ENCODE results near the gene MYO18B.

The MYO18B gene

DNA sequence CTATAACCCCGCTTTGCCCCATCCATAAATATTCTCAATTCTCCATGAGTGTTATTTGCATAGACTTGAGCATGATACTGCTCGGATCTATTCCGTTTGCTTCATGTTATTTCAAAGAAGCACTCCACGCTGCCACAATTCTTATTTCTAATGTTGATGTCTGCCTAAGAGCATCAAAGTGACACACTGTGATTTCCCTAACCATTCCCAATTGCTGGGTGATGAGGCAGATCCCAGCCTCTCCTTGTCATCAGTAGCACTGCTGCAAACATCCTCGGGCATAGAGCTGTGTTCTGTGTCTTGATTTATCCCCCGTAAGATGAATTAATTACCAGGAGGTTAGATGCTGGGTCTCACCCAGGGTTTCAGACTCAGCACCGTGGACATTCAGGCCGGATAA, 249.0 kb downstream of the MYO18B start:
- H3K9me3 ChIP-seq, result no peaks in the 10 kb centered on the region
- H3K27me3 ChIP-seq, result no peaks in the 10 kb centered on the region
- no peak overlapping the region for H3K27ac ChIP-seq
- no peak overlapping the region for H3K4me3 ChIP-seq (ENCODE audit: low read depth in 1 of 2, low read length in 1 of 2)
- H3K4me1 ChIP-seq (ENCODE audit: control insufficient read depth in 1 of 2, insufficient read depth in 1 of 2, low read depth in 1 of 2, low read length in 1 of 2), result no peaks in the 10 kb centered on the region
- TF ChIP-seq, protein P1, sequence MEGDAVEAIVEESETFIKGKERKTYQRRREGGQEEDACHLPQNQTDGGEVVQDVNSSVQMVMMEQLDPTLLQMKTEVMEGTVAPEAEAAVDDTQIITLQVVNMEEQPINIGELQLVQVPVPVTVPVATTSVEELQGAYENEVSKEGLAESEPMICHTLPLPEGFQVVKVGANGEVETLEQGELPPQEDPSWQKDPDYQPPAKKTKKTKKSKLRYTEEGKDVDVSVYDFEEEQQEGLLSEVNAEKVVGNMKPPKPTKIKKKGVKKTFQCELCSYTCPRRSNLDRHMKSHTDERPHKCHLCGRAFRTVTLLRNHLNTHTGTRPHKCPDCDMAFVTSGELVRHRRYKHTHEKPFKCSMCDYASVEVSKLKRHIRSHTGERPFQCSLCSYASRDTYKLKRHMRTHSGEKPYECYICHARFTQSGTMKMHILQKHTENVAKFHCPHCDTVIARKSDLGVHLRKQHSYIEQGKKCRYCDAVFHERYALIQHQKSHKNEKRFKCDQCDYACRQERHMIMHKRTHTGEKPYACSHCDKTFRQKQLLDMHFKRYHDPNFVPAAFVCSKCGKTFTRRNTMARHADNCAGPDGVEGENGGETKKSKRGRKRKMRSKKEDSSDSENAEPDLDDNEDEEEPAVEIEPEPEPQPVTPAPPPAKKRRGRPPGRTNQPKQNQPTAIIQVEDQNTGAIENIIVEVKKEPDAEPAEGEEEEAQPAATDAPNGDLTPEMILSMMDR (IDR thresholded peaks at IDR 0.05), result no peak
- no peaks in the 10 kb centered on the region for H3K36me3 ChIP-seq

DNA sequence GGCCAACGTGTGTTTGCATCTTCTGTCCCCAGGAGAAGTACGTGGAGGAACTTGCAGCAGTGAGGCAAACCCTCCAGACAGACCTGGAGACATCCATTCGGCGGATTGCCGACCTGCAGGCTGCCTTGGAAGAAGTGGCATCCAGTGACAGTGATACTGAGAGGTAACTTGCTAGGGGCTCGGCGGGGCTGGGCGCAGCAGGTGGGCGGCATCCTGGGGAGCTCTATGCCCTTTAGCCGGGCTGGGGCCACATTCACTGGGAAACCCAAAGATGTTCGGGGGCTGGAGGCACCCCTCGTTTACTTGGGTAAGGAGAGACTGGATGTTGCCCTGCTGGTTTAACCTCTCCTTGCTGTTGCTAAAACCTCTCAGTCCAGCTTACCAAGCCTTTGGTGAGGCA, 250.3 kb downstream of the MYO18B start:
- TF ChIP-seq, protein P1 (IDR thresholded peaks at IDR 0.05), result no peak
- no peaks in the 10 kb centered on the region for H3K4me1 ChIP-seq (ENCODE audit: control insufficient read depth in 1 of 2, insufficient read depth in 1 of 2, low read depth in 1 of 2, low read length in 1 of 2)

DNA sequence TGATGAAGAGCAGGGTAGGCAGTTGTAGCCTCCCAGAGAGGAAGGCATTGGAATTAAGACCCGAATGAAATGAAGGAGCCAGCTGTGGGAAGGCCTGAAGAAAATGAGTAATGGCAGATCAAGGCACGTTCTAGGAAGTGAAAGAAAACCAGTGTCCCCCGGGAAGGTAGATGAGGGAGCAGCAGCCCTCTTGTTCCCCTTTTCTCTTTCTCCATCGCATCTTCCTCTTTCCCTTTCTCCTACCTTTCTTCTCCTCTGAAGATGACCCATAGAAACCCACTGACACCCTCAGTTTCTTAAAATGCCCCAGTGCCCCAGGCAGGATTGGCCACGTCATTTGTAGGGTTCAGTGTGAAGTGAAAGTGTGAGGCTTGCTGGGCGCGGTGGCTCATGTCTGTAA, 254.7 kb downstream of the MYO18B start:
- Histone ChIP-seq H3K36me3 (no peaks in the 10 kb centered on the region), H3K4me3 (ENCODE audit: low read depth in 1 of 2, low read length in 1 of 2) (no peak overlapping the region), H3K4me1 (ENCODE audit: control insufficient read depth in 1 of 2, insufficient read depth in 1 of 2, low read depth in 1 of 2, low read length in 1 of 2) (no peaks in the 10 kb centered on the region), H3K27me3 (no peaks in the 10 kb centered on the region), H3K9me3 (no peaks in the 10 kb centered on the region), H3K27ac (no peak overlapping the region)
- TF ChIP-seq, protein P1 (IDR thresholded peaks at IDR 0.05), result no peak

More for the DNA sequence above, 250.3 kb downstream of the MYO18B start:
- H3K4me3 ChIP-seq (ENCODE audit: low read depth in 1 of 2, low read length in 1 of 2), result no peak overlapping the region
- no peaks in the 10 kb centered on the region for H3K9me3 ChIP-seq
- H3K27me3 ChIP-seq, result no peaks in the 10 kb centered on the region
- no peak overlapping the region for H3K27ac ChIP-seq
- no peaks in the 10 kb centered on the region for H3K36me3 ChIP-seq

GRCh38 chr22:25997886-25998775, 256.1 kb downstream of the MYO18B start:
- no peaks in the 10 kb centered on the region for H3K4me1 ChIP-seq (ENCODE audit: control insufficient read depth in 1 of 2, insufficient read depth in 1 of 2, low read depth in 1 of 2, low read length in 1 of 2)

DNA sequence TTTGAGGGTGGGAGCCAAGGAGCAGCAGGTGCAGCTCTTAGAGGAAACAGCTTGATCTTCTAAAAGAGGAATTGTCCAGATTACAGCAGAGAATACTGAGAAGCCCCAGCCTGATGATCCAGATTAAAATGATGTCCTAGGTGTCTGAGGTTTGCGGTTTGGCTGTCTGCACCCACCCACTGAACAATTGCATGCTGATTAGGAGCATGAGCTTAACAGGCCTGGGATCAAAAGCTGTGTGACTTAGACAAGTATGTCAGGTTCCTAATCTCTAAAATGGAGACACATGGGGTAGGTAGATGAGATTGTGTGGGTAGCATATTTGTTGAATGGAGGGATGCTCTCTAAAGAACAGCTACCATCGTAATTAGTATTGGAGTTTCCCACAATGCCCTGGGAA, 260.5 kb downstream of the MYO18B start:
- no peak overlapping the region for H3K4me3 ChIP-seq (ENCODE audit: low read depth in 1 of 2, low read length in 1 of 2)
- no peaks in the 10 kb centered on the region for H3K9me3 ChIP-seq
- H3K36me3 ChIP-seq, result no peaks in the 10 kb centered on the region
- TF ChIP-seq, protein P1 (IDR thresholded peaks at IDR 0.05), result no peak
- no peak overlapping the region for H3K27ac ChIP-seq
- peaks cover 5% of the 10 kb centered on the region for H3K27me3 ChIP-seq
- H3K4me1 ChIP-seq (ENCODE audit: control insufficient read depth in 1 of 2, insufficient read depth in 1 of 2, low read depth in 1 of 2, low read length in 1 of 2), result no peaks in the 10 kb centered on the region

More at GRCh38 chr22:25997886-25998775, 256.1 kb downstream of the MYO18B start:
- H3K36me3 ChIP-seq, result no peaks in the 10 kb centered on the region
- no peaks in the 10 kb centered on the region for H3K9me3 ChIP-seq
- H3K27me3 ChIP-seq, result no peaks in the 10 kb centered on the region
- TF ChIP-seq, protein P1 (IDR thresholded peaks at IDR 0.05), result no peak
- H3K27ac ChIP-seq, result no peak overlapping the region
- H3K4me3 ChIP-seq (ENCODE audit: low read depth in 1 of 2, low read length in 1 of 2), result no peak overlapping the region

Measured in neutrophil (primary cell).